Peyer's patch (tissue), 4 donors: ENCODE measurements around the gene GPR137B.

ENCODE experiments used
- POLR2A ChIP-seq, 2 donors: fragments of 450-650 bp; IDR thresholded peaks; one replicate each; pipeline ENCODE4 v1.5.1; 2017; ENCODE audit warnings: antibody characterized with exemption in 2 of 2, mild to moderate bottlenecking in 2 of 2, moderate library complexity in 2 of 2
- TF ChIP-seq, protein P1 (sequence below), 6 experiments: fragments of 450-650 bp in 4 of 6; fragments of 200-600 bp in 2 of 6; sonication (generic) in 1 of 6; IDR thresholded peaks; one replicate each; pipeline ENCODE4 v1.5.1; 2017 to 2019; ENCODE audit warnings: antibody characterized with exemption in 6 of 6, mild to moderate bottlenecking in 3 of 6, moderate library complexity in 1 of 6

DNA sequence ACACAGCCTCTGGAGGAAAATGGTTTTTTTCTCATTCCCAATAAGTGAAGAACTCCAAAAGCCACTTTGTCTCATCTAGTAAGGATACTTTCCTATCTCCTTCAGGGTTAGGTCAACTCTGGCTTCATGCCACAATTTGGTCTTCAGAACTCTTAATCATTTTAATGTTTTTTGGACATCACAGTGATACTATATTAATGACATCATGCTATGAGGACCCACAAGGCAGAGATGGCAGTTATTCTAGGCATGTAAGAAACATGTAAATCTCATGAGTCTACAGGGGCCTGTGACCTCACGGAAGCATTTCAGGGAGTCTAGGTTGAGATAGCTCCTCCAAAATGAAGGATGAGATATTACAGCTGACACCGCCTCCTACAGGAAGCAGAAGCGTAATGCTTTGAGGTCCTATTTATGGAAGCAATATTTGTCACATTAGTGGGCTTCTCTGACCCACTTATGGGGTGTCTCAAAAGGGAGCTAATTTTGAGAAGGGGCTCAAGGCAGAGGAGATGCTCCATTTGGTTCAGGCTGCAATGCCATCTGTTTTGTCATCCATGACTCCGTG, 5.0 kb upstream of the GPR137B start:
- TF ChIP-seq, protein P1, sequence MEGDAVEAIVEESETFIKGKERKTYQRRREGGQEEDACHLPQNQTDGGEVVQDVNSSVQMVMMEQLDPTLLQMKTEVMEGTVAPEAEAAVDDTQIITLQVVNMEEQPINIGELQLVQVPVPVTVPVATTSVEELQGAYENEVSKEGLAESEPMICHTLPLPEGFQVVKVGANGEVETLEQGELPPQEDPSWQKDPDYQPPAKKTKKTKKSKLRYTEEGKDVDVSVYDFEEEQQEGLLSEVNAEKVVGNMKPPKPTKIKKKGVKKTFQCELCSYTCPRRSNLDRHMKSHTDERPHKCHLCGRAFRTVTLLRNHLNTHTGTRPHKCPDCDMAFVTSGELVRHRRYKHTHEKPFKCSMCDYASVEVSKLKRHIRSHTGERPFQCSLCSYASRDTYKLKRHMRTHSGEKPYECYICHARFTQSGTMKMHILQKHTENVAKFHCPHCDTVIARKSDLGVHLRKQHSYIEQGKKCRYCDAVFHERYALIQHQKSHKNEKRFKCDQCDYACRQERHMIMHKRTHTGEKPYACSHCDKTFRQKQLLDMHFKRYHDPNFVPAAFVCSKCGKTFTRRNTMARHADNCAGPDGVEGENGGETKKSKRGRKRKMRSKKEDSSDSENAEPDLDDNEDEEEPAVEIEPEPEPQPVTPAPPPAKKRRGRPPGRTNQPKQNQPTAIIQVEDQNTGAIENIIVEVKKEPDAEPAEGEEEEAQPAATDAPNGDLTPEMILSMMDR (IDR thresholded peaks at IDR 0.05): no peak
- no peak for TF ChIP-seq POLR2A (IDR thresholded peaks at IDR 0.05)
